ENCODE results near the gene GPR17. TPM values are rescaled to one million over a fixed set of nuclear protein-coding genes. Genes with fewer than 3 reads are reported as not detected.
A peak's percentile ranks its signal among the peaks of the same experiment; 100 is the strongest.

The GPR17 gene
- total RNA-seq, 1 donor from 2014 or later, result 0.18 TPM

DNA sequence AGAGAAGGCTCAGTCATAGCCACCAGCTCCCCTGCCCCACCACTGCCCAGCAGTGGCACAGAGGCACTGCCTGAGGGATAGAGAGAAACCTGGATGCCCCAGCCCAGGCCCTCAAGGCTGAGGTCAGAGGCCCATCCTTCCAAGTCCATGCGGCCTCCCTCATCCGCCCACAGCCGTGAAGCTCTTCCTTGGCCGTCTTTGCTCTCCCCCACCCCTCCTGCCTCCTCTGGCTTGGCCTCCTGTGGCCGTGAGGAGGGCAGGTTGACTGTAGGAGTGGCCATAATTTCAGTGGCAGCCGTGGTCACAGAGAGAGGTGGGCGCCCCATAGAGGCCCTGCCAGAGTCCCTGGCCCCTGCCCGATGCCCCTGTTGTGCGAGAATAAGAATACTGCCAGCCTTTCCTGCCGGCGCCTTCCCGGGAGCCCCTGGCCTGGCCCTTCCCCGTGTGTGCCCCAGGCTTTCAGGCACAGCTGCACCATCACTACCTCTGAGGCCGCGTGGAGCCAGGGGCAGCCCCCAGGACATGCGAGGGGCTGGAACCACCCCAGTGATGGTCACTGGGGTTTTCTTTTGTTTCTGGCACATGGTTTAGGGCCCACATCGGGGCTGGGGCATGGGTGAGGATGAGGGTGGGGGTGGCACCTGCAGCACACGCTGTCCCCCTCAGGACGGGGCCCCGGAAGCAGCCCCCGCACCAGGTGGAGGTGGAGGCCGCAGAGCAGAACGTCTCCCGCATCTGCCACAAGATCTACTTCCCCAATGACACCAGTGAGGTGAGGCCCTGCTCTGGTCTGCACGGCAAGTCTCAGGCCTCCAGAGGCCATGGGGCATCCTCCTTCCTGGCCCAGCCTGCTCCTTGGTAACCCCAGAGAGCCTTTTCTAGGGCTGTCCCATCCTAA lies 13.1 kb upstream of the GPR17 start:
- Histone ChIP-seq H3K79me2 (ENCODE audit: insufficient read depth, low read length) (no peaks in the 10 kb centered on the region), H2AFZ (ENCODE audit: low read depth, low read length) (no peak overlapping the region), H3K9ac (ENCODE audit: low read length) (no peak overlapping the region), H4K20me1 (ENCODE audit: insufficient read depth, low read length) (no peaks in the 10 kb centered on the region), H3K4me3 (ENCODE audit: insufficient read depth, low read depth, low read length) (no peak overlapping the region), H3K36me3 (ENCODE audit: insufficient read depth, low read length) (no peaks in the 10 kb centered on the region), H3K9me3 (ENCODE audit: insufficient read depth, low read depth, low read length) (no peaks in the 10 kb centered on the region), H3K4me1 (ENCODE audit: insufficient read depth, low read length) (peaks cover 10% of the 10 kb centered on the region), H3K4me2 (ENCODE audit: low read length) (no peak overlapping the region), H3K27me3 (ENCODE audit: insufficient read depth, low read length) (no peaks in the 10 kb centered on the region), H3K27ac (ENCODE audit: low read depth, low read length) (no peak overlapping the region)
- peaks cover 10% of the 10 kb centered on the region for H3K4me1 Mint-ChIP-seq (ENCODE audit: low read depth, unreplicated experiment)
- TF ChIP-seq EZH2 (IDR thresholded peaks at IDR 0.05; ENCODE audit: insufficient read depth, low read length), result no peak
- TF ChIP-seq, protein P1, sequence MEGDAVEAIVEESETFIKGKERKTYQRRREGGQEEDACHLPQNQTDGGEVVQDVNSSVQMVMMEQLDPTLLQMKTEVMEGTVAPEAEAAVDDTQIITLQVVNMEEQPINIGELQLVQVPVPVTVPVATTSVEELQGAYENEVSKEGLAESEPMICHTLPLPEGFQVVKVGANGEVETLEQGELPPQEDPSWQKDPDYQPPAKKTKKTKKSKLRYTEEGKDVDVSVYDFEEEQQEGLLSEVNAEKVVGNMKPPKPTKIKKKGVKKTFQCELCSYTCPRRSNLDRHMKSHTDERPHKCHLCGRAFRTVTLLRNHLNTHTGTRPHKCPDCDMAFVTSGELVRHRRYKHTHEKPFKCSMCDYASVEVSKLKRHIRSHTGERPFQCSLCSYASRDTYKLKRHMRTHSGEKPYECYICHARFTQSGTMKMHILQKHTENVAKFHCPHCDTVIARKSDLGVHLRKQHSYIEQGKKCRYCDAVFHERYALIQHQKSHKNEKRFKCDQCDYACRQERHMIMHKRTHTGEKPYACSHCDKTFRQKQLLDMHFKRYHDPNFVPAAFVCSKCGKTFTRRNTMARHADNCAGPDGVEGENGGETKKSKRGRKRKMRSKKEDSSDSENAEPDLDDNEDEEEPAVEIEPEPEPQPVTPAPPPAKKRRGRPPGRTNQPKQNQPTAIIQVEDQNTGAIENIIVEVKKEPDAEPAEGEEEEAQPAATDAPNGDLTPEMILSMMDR (IDR thresholded peaks at IDR 0.05; ENCODE audit: insufficient read depth, low read depth, low read length), result no peak
- H3K4me3 Mint-ChIP-seq (ENCODE audit: unreplicated experiment), result no peak overlapping the region
- H3K9me3 Mint-ChIP-seq (ENCODE audit: unreplicated experiment), result no peaks in the 10 kb centered on the region
- peaks cover 2% of the 10 kb centered on the region for H3K36me3 Mint-ChIP-seq (ENCODE audit: low read depth, unreplicated experiment)
- DNase-seq (ENCODE audit: low read depth) (no peak), FAIRE-seq (no peak)
- H3K27me3 Mint-ChIP-seq (ENCODE audit: low read depth, unreplicated experiment), result no peaks in the 10 kb centered on the region
- H3K27ac Mint-ChIP-seq (ENCODE audit: unreplicated experiment), result peak overlapping the region; percentile 62

DNA sequence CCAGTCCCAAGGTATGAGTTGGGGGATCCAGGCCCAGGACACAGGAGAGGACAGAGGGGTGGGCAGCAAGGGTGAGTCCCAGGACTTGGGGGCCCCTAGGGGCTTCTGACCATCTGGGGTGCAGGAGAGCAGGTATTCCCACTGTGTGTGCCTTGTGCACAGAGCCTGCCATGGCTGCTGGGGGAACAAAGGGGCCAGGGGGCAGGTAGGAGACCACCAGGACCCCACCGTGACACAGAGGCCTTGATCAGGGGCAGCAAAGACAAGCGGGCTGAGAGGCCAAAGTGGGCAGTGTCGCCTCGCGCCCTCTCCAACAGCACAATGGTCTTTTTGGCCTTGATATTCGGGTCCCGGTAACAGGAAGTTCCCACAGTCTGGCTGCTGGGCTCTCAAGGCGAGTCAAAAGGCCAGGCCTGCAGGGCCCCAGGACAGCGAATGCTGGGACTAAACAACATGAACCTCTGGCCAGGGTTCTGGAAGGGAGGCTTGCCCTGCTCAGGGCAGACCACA lies 12.3 kb upstream of the GPR17 start:
- FAIRE-seq (no peak), DNase-seq (ENCODE audit: low read depth) (no peak)
- Histone ChIP-seq H3K4me2 (ENCODE audit: low read length) (no peak overlapping the region), H3K27me3 (ENCODE audit: insufficient read depth, low read length) (no peaks in the 10 kb centered on the region), H3K9me3 (ENCODE audit: insufficient read depth, low read depth, low read length) (no peaks in the 10 kb centered on the region), H2AFZ (ENCODE audit: low read depth, low read length) (no peak overlapping the region), H3K4me1 (ENCODE audit: insufficient read depth, low read length) (peaks cover 14% of the 10 kb centered on the region), H3K27ac (ENCODE audit: low read depth, low read length) (no peak overlapping the region), H4K20me1 (ENCODE audit: insufficient read depth, low read length) (no peaks in the 10 kb centered on the region), H3K4me3 (ENCODE audit: insufficient read depth, low read depth, low read length) (no peak overlapping the region), H3K36me3 (ENCODE audit: insufficient read depth, low read length) (no peaks in the 10 kb centered on the region), H3K9ac (ENCODE audit: low read length) (no peak overlapping the region), H3K79me2 (ENCODE audit: insufficient read depth, low read length) (no peaks in the 10 kb centered on the region)
- Mint-ChIP-seq H3K4me3 (ENCODE audit: unreplicated experiment) (no peak overlapping the region), H3K36me3 (ENCODE audit: low read depth, unreplicated experiment) (peaks cover 5% of the 10 kb centered on the region), H3K9me3 (ENCODE audit: unreplicated experiment) (no peaks in the 10 kb centered on the region), H3K27ac (ENCODE audit: unreplicated experiment) (peak overlapping the region; percentile 62), H3K4me1 (ENCODE audit: low read depth, unreplicated experiment) (peaks cover 12% of the 10 kb centered on the region), H3K27me3 (ENCODE audit: low read depth, unreplicated experiment) (no peaks in the 10 kb centered on the region)
- TF ChIP-seq, protein P1 (IDR thresholded peaks at IDR 0.05; ENCODE audit: insufficient read depth, low read depth, low read length), result no peak
- no peak for TF ChIP-seq EZH2 (IDR thresholded peaks at IDR 0.05; ENCODE audit: insufficient read depth, low read length)

Measured in astrocyte (in vitro differentiated cells and primary cell).